LNCaP clone FGC (cell line): Measurements from ENCODE around the gene MAD1L1.
A peak's percentile ranks its signal among the peaks of the same experiment; 100 is the strongest.
"Not testable (repeated sequence)": the region's sequence is repeated elsewhere in the genome, so short reads cannot be mapped to it uniquely, and the experiment has no call there.

Experiments
- DNase-seq: peaks from one replicate; pipeline ENCODE4 v3.0.0-alpha.2; 2011; ENCODE audit warnings: low read depth
- H3K4me3 ChIP-seq: 2 replicates; pipeline ENCODE4 v1.5.1; 2011; ENCODE audit warnings: mild to moderate bottlenecking, low read depth, low read length, control low read depth
- CTCF ChIP-seq: IDR thresholded peaks from 2 replicates; pipeline ENCODE4 v1.5.1; 2012; ENCODE audit warnings: mild to moderate bottlenecking; ENCODE audit not compliant: control insufficient read depth, insufficient read depth; ENCODE audit errors: extremely low read depth

MAD1L1 gene

GRCh38 chr7:2269991-2270460 lies 37.3 kb upstream of the MAD1L1 start:
- TF ChIP-seq CTCF, result no peak
- no peak for DNase-seq
- no peak overlapping the region for H3K4me3 ChIP-seq

DNA sequence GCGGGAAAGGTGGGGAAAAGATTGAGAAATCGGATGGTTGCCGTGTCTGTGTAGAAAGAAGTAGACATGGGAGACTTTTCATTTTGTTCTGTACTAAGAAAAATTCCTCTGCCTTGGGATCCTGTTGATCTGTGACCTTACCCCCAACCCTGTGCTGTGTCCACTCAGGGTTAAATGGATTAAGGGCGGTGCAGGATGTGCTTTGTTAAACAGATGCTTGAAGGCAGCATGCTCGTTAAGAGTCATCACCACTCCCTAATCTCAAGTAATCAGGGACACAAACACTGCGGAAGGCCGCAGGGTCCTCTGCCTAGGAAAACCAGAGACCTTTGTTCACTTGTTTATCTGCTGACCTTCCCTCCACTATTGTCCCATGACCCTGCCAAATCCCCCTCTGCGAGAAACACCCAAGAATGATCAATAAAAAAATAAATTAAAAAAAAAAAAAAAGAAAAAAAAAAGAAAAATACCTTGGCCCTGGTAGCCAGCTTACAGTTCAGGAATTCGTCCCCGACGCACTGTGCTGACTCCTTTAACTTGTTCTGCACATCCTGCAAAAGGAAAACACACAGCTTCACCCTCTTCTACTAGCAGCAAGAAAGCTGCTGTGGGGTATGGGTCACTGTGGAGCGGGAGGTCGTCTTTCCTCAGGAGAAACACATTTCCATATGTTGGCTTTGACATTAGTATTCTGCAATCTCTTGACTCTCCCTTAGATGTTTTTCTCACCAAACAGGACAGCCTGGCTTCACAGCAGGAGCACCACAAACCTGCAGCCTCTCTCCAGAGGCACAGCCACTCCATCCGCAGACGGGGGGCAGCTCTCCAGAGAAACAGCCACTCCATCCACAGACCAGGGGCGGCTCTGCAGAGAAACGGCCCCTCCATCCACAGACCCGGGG lies 36.6 kb upstream of the MAD1L1 start:
- not testable (repeated sequence) for H3K4me3 ChIP-seq, DNase-seq

DNA sequence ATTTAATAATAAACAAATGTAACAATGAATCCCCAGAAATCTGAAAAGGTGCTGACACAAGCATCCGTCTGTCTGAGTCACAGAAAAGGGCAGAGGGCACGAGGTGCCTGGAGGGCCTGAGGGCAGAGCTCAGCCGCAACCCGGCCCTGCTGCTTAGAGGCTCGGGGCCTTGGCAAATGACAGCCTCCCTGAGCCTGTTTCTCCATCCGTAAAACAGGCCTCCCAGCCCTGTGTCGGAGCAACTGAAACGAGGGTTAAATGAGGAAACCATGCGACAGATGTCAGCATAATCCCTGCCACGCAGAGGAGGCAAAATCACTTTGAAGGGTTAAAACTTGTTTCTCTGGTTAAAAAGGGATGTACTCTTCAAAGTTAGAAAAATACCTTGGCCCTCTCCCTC lies 34.2 kb upstream of the MAD1L1 start:
- no peak overlapping the region for H3K4me3 ChIP-seq
- DNase-seq, result no peak
- no peak for TF ChIP-seq CTCF

DNA sequence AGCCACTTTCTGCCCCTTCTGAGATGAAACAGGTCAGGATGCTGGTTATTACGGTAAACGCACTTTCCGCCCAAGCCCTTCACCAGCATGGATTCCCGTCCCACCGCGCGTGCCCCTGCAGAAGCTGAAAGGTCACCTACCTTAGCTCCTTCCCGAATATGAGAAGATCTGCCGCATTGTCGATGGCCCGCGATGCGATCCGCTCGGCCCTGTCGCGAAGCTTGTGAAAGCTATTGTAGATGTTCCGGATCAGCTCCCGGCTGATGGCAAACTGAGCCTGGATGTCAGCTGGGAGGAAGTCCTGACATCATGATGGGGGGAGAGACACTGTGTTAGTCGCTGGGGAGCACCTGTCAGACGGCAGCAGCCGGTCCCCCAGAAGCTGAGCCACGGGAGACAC lies 31.4 kb upstream of the MAD1L1 start:
- no peak for DNase-seq
- TF ChIP-seq CTCF, result no peak
- no peak overlapping the region for H3K4me3 ChIP-seq

- no peak for TF ChIP-seq CTCF
- H3K4me3 ChIP-seq, result no peak overlapping the region
- DNase-seq, result no peak
Measured at GRCh38 chr7:2263176-2263575, 30.4 kb upstream of the MAD1L1 start.

DNA sequence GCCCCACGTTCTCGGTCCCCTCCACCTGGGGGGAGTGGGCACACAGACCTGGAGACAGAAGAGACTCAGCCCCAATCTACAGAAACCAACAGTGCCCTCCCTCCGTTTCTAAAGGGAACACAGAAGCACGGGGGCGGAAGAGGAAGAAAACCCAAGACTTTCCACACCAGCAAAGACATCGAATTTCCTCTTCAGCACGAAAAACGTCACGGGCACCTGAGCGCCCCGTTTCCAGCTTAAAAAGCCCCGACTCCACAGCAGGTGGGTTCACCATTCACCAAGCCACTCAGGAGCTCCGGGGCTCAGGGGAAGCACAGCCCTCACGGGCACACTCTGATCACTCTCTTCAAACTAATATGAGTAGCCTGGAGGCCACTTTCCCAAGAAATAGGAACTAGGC lies 28.9 kb upstream of the MAD1L1 start:
- DNase-seq, result no peak
- no peak for TF ChIP-seq CTCF
- no peak overlapping the region for H3K4me3 ChIP-seq

DNA sequence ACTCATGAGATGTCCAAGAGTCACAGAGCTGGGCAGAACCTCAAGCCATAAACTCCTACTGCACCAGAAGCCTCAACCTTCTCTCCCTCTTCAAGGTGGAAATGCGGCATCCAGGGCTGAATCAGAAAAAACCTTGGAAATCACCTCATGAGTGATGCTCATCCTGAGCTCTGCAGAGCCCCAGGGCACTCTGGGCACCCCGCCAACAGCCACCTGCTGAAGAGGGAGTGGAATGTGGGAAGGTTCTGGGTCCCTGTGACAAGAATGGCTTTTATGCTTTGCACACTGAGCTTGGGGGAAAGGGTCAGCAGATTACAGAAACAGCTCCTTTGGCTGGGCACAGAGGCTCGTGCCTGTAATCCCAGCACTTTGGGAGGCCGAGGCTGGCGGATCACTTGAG lies 28.1 kb upstream of the MAD1L1 start:
- DNase-seq, result peak; percentile 13
- H3K4me3 ChIP-seq, result no peak overlapping the region
- no peak for TF ChIP-seq CTCF
